Natural killer cell (primary cell): ENCODE measurements around the gene FOLR1. TPM values are rescaled to one million over a fixed set of nuclear protein-coding genes. Genes with fewer than 3 reads are reported as not detected.
"Not testable (repeated sequence)": the region's sequence is repeated elsewhere in the genome, so short reads cannot be mapped to it uniquely, and the experiment has no call there.

ENCODE experiments used
- ATAC-seq, 3 donors: fragments of 150-1000 bp in 2 of 3; fragments of 200-7000 bp in 1 of 3; cut with Tn5 transposase; 1 replicate in 1 of 3; 2 replicates in 2 of 3; pipeline ENCODE4 v1.10.0; 2021; ENCODE audit warnings: mild to moderate bottlenecking in 2 of 3, moderate library complexity in 2 of 3
- DNase-seq, 2 donors: peaks; one replicate each; pipeline versions ENCODE4 v3.0.0 to v3.0.0-alpha.2; 2013 to 2021; ENCODE audit warnings: mixed read lengths in 1 of 2
- H3K27ac ChIP-seq: one replicate; pipeline ENCODE4 v1.5.1; 2013; ENCODE audit warnings: mild to moderate bottlenecking, low read length
- H3K27me3 ChIP-seq: one replicate; pipeline ENCODE4 v1.6.1; 2013; ENCODE audit warnings: low read length; ENCODE audit not compliant: control insufficient read depth, insufficient read depth
- H3K36me3 ChIP-seq: one replicate; pipeline ENCODE4 v1.6.1; 2013; ENCODE audit warnings: low read length; ENCODE audit not compliant: control insufficient read depth, insufficient read depth
- H3K4me1 ChIP-seq: one replicate; pipeline ENCODE4 v1.6.1; 2013; ENCODE audit warnings: low read length; ENCODE audit not compliant: control insufficient read depth, insufficient read depth
- H3K4me3 ChIP-seq: one replicate; pipeline ENCODE4 v1.5.1; 2013; ENCODE audit warnings: low read length
- H3K9me3 ChIP-seq: one replicate; pipeline ENCODE4 v1.6.1; 2013; ENCODE audit warnings: low read length; ENCODE audit not compliant: control insufficient read depth, insufficient read depth
- H3K27ac Mint-ChIP-seq, 2 donors: one replicate each; pipeline ENCODE4 v1.8.0; 2022; ENCODE audit warnings: mild to moderate bottlenecking in 2 of 2, mixed read lengths in 2 of 2, moderate library complexity in 1 of 2
- H3K27me3 Mint-ChIP-seq, 2 donors: one replicate each; pipeline ENCODE4 v1.8.0; 2022; ENCODE audit warnings: low read depth in 2 of 2, mixed read lengths in 2 of 2
- H3K36me3 Mint-ChIP-seq: one replicate; pipeline ENCODE4 v1.8.0; 2022; ENCODE audit warnings: mixed read lengths
- H3K4me1 Mint-ChIP-seq, 2 donors: one replicate each; pipeline ENCODE4 v1.8.0; 2022; ENCODE audit warnings: mixed read lengths in 2 of 2
- H3K4me3 Mint-ChIP-seq: one replicate; pipeline ENCODE4 v1.8.0; 2022; ENCODE audit warnings: mild to moderate bottlenecking, moderate library complexity, mixed read lengths
- H3K9me3 Mint-ChIP-seq, 2 donors: one replicate each; pipeline ENCODE4 v1.8.0; 2022; ENCODE audit warnings: mixed read lengths in 2 of 2
- CTCF ChIP-seq: fragments of 200-600 bp; IDR thresholded peaks from one replicate; pipeline ENCODE4 v1.8.0; 2022; ENCODE audit warnings: antibody characterized with exemption
- WGBS: methylation state at CpG from one replicate; pipeline ENCODE4 v1.1.7; 2013; ENCODE audit warnings: missing lambda C conversion rate; ENCODE audit not compliant: insufficient coverage; 5-methylcytosine and 5-hydroxymethylcytosine counted together
- intact Hi-C: fragments of 100-400 bp; cut with micrococcal nuclease; formaldehyde crosslinking; loops from one replicate; pipeline ENCODE4 v1.14.2; 2022
- total RNA-seq, 4 donors: library from RNA; stranded (reverse); fragments of 120-200 nt in 1 of 4; gene quantifications; one replicate each; pipeline versions ENCODE4 v1.2.3 to v1.2.4, GENCODE V29; 2013 to 2022

The FOLR1 gene
- total RNA-seq, 3 donors from 2014 or later (not counting 1 experiment from before 2014, with no cell fraction given), result not detected

GRCh38 chr11:72157131-72157530 lies 34.8 kb upstream of the FOLR1 start:
- Histone ChIP-seq H3K27ac (no peak overlapping the region), H3K9me3 (no peaks in the 10 kb centered on the region), H3K27me3 (no peaks in the 10 kb centered on the region), H3K4me1 (no peaks in the 10 kb centered on the region), H3K36me3 (no peaks in the 10 kb centered on the region), H3K4me3 (no peak overlapping the region)
- no peak overlapping the region for H3K27ac Mint-ChIP-seq
- intact Hi-C loops, result no loop called here
- WGBS, result 100% methylated on average over 2 of the region's 4 CpGs
- ATAC-seq (no peak), DNase-seq (no peak)
- H3K27me3 Mint-ChIP-seq, result peaks cover 18 to 21% of the 10 kb centered on the region in 2 donors
- H3K36me3 Mint-ChIP-seq, result no peaks in the 10 kb centered on the region
- H3K4me1 Mint-ChIP-seq, result no peaks in the 10 kb centered on the region
- no peak for TF ChIP-seq CTCF
- H3K4me3 Mint-ChIP-seq, result no peak overlapping the region
- H3K9me3 Mint-ChIP-seq, result no peaks in the 10 kb centered on the region

GRCh38 chr11:72160319-72160718 lies 31.6 kb upstream of the FOLR1 start:
- intact Hi-C loops, result no loop called here
- H3K4me1 ChIP-seq, result no peaks in the 10 kb centered on the region
- Mint-ChIP-seq H3K4me3 (no peak overlapping the region), H3K4me1 (no peaks in the 10 kb centered on the region), H3K9me3 (no peaks in the 10 kb centered on the region), H3K27me3 (peaks cover 21 to 29% of the 10 kb centered on the region in 2 donors), H3K27ac (no peak overlapping the region), H3K36me3 (no peaks in the 10 kb centered on the region)
- H3K27me3 ChIP-seq, result no peaks in the 10 kb centered on the region
- no peaks in the 10 kb centered on the region for H3K9me3 ChIP-seq
- no peak for DNase-seq
- no peak for TF ChIP-seq CTCF
- WGBS, result 79% methylated on average over 2 of the region's 2 CpGs
- no peak overlapping the region for H3K4me3 ChIP-seq
- ATAC-seq, result no peak
- no peaks in the 10 kb centered on the region for H3K36me3 ChIP-seq
- H3K27ac ChIP-seq, result no peak overlapping the region

- H3K4me3 Mint-ChIP-seq, result no peak overlapping the region
- Histone ChIP-seq H3K27ac (no peak overlapping the region), H3K9me3 (no peaks in the 10 kb centered on the region), H3K4me1 (no peaks in the 10 kb centered on the region), H3K27me3 (no peaks in the 10 kb centered on the region), H3K4me3 (no peak overlapping the region), H3K36me3 (no peaks in the 10 kb centered on the region)
- H3K9me3 Mint-ChIP-seq, result no peaks in the 10 kb centered on the region
- H3K27me3 Mint-ChIP-seq, result peaks cover 21 to 29% of the 10 kb centered on the region in 2 donors
- intact Hi-C loops, result no loop called here
- TF ChIP-seq CTCF, result no peak
- H3K36me3 Mint-ChIP-seq, result no peaks in the 10 kb centered on the region
- ATAC-seq (no peak), DNase-seq (no peak)
- no peaks in the 10 kb centered on the region for H3K4me1 Mint-ChIP-seq
- H3K27ac Mint-ChIP-seq, result no peak overlapping the region
- 89% methylated on average over 16 of the region's 16 CpGs for WGBS
Measured at GRCh38 chr11:72162891-72163492, 28.9 kb upstream of the FOLR1 start.

GRCh38 chr11:72164187-72164586 lies 27.8 kb upstream of the FOLR1 start:
- ATAC-seq, DNase-seq, H3K4me3 ChIP-seq, H3K27me3 ChIP-seq, H3K27ac Mint-ChIP-seq, H3K9me3 Mint-ChIP-seq, intact Hi-C loops, H3K4me1 ChIP-seq, H3K36me3 ChIP-seq, H3K4me3 Mint-ChIP-seq, H3K9me3 ChIP-seq, H3K27ac ChIP-seq, H3K36me3 Mint-ChIP-seq, H3K4me1 Mint-ChIP-seq: not testable (repeated sequence)
- H3K27me3 Mint-ChIP-seq, result peaks cover 21 to 29% of the 10 kb centered on the region in 2 donors
- WGBS, result no CpG with 5 or more reads among the region's 3 CpGs

GRCh38 chr11:72169046-72169555 lies 22.8 kb upstream of the FOLR1 start:
- DNase-seq, H3K4me1 ChIP-seq, H3K4me3 ChIP-seq, H3K4me3 Mint-ChIP-seq, intact Hi-C loops, H3K27ac Mint-ChIP-seq, H3K27me3 ChIP-seq, H3K9me3 ChIP-seq, H3K36me3 Mint-ChIP-seq, ATAC-seq, H3K27ac ChIP-seq, H3K9me3 Mint-ChIP-seq, H3K27me3 Mint-ChIP-seq, H3K36me3 ChIP-seq: not testable (repeated sequence)
- WGBS, result 96% methylated on average over 5 of the region's 5 CpGs
- H3K4me1 Mint-ChIP-seq, result peaks cover 12 to 15% of the 10 kb centered on the region in 2 donors

GRCh38 chr11:72169754-72170153 lies 22.2 kb upstream of the FOLR1 start:
- H3K27ac ChIP-seq, H3K4me1 ChIP-seq, H3K36me3 Mint-ChIP-seq, H3K36me3 ChIP-seq, H3K9me3 ChIP-seq, H3K4me3 ChIP-seq, ATAC-seq, H3K4me3 Mint-ChIP-seq, intact Hi-C loops, H3K27me3 ChIP-seq, H3K27me3 Mint-ChIP-seq, DNase-seq, H3K9me3 Mint-ChIP-seq: not testable (repeated sequence)
- H3K4me1 Mint-ChIP-seq, result peaks cover 12 to 15% of the 10 kb centered on the region in 2 donors
- WGBS, result 67% methylated on average over 3 of the region's 3 CpGs
- H3K27ac Mint-ChIP-seq, result peak overlapping the region in 1 of 2 donors; percentile 54
